ENCODE measurements around the gene SNTG2.

DNA sequence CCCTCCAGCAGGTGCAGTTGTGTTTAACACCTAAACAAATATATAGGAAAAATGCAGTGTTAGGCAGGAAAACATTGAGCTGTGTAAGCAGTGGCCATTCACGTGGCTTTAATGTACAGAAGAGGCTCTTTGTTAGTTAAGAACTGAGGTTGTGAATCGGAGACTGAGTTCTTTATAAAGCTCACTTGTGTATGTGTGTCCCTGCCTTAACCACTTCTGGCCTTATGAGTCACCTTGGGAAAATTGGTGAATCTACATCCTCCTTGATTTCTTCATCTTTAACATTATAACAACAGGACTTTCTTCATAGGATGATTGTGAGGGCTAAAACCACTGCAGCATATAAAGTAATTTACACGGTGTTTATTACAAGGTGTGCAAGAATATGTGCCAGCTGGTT lies 274.3 kb downstream of the SNTG2 start:
- TF ChIP-seq, protein P1, sequence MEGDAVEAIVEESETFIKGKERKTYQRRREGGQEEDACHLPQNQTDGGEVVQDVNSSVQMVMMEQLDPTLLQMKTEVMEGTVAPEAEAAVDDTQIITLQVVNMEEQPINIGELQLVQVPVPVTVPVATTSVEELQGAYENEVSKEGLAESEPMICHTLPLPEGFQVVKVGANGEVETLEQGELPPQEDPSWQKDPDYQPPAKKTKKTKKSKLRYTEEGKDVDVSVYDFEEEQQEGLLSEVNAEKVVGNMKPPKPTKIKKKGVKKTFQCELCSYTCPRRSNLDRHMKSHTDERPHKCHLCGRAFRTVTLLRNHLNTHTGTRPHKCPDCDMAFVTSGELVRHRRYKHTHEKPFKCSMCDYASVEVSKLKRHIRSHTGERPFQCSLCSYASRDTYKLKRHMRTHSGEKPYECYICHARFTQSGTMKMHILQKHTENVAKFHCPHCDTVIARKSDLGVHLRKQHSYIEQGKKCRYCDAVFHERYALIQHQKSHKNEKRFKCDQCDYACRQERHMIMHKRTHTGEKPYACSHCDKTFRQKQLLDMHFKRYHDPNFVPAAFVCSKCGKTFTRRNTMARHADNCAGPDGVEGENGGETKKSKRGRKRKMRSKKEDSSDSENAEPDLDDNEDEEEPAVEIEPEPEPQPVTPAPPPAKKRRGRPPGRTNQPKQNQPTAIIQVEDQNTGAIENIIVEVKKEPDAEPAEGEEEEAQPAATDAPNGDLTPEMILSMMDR (IDR thresholded peaks at IDR 0.05 in 8 of 11, conservative IDR thresholded peaks at IDR 0.05 in 3 of 11): no peak
- TF ChIP-seq POLR2A (IDR thresholded peaks at IDR 0.05): no peak
- no peak for TF ChIP-seq POLR2AphosphoS5 (IDR thresholded peaks at IDR 0.05)

Data from spleen (tissue), 7 donors.